Esophagus squamous epithelium (tissue), 4 donors: ENCODE measurements around the gene ULBP1.
"Not testable (repeated sequence)": the region's sequence is repeated elsewhere in the genome, so short reads cannot be mapped to it uniquely, and the experiment has no call there.

Experiments used
- POLR2A ChIP-seq, 4 donors: fragments of 450-650 bp; IDR thresholded peaks; one replicate each; pipeline ENCODE4 v1.6.1; 2017; ENCODE audit warnings: antibody characterized with exemption in 4 of 4, mild to moderate bottlenecking in 4 of 4, moderate library complexity in 3 of 4
- TF ChIP-seq, protein P1 (sequence below), 6 experiments: fragments of 450-650 bp in 4 of 6; fragments of 200-600 bp in 2 of 6; sonication (generic) in 2 of 6; IDR thresholded peaks; one replicate each; pipeline ENCODE4 v1.5.1; 2016 to 2019; ENCODE audit warnings: antibody characterized with exemption in 6 of 6, mild to moderate bottlenecking in 4 of 6, moderate library complexity in 4 of 6

DNA sequence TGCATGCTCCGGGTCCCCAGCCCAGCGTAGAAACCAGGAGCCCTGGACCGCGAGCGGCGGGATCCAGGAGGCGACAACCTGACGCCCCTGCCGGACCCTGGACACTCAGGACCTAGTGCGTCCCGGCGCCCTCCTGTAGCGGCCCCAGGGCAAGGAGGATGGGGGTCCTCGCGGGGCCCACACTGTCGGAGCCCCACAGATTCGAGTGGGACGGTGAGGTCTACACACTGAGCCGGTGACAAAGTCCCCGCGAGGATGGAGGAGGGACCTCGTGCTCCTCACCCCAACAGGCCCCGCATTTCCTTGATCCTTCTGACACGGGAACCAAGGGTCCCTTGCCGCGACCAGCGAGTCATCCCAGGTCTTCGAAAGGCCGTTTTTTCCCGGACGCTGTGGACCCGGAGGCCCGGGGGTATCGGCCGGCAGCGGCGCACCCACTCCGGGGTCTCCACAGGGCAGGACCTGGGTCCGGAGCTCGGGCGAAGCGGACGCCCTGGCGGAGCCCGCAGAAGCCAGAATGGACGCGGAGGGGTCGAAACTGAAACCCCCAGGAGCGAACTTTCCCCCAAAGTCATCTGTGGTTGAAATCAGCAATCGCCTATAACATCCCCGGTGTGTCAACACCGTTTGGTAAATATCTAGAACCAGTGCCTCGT is 9.3 kb upstream of the ULBP1 start:
- TF ChIP-seq, protein P1, sequence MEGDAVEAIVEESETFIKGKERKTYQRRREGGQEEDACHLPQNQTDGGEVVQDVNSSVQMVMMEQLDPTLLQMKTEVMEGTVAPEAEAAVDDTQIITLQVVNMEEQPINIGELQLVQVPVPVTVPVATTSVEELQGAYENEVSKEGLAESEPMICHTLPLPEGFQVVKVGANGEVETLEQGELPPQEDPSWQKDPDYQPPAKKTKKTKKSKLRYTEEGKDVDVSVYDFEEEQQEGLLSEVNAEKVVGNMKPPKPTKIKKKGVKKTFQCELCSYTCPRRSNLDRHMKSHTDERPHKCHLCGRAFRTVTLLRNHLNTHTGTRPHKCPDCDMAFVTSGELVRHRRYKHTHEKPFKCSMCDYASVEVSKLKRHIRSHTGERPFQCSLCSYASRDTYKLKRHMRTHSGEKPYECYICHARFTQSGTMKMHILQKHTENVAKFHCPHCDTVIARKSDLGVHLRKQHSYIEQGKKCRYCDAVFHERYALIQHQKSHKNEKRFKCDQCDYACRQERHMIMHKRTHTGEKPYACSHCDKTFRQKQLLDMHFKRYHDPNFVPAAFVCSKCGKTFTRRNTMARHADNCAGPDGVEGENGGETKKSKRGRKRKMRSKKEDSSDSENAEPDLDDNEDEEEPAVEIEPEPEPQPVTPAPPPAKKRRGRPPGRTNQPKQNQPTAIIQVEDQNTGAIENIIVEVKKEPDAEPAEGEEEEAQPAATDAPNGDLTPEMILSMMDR (IDR thresholded peaks at IDR 0.05), result not testable (repeated sequence)
- TF ChIP-seq POLR2A (IDR thresholded peaks at IDR 0.05), result not testable (repeated sequence)
